Measurements from ENCODE around the gene ALKBH3. TPM values are rescaled to one million over a fixed set of nuclear protein-coding genes. Genes with fewer than 3 reads are reported as not detected.

The ALKBH3 gene
- total RNA-seq, 4 donors from 2014 or later, result 17.4 to 38.2 (median 24.6) TPM

DNA sequence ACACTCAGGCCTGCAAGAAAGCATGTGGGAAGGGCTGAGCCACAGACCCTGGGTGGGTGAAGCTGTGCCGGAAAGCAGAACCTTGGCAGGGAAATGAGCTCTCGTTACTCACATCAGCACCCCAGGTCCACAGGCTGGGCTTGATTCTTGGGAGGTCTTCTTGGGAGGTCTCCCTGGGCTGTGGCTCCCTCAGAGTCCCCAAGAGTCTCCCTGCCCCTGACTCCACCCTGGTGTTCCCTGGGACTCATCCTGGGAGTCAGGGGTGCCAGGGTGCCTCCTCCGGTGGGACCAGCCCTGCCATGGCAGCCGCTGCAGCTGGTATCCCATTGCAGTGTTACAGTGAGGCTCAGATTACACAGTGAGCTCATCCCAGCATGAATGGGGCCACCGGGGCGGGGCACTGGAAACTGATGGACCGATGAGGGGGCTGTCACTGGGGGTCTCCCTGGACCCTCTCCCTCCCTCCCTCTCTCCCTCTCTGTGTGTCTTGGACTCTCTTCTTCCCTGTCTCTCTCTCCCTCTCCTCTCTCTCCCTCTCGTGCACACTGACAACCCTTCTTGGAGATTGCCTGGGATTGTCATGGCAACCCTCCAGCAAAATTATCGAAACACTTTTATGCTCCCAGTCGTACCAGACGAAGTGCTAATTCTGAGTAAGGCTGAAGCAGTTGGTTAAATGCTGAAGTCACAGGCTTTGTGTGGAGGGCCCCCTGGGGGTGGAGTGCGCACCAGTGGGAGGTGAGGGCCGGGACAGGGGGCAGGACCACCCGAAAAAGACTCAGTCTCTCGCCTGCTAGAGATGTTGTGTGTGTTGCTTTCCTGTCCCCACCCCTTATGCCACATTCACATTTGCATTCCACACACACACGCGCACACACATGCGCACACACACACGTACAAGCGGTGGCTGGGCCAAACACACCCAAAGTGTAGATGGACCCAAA, 53.2 kb downstream of the ALKBH3 start:
- 54% methylated on average over 17 of the region's 20 CpGs for WGBS
- Histone ChIP-seq H3K27ac (replicated peaks in 1 of 4) (no peak overlapping the region), H3K27me3 (no peaks in the 10 kb centered on the region), H3K4me1 (peaks cover 0 to 29% (median 21%) of the 10 kb centered on the region in 4 donors), H3K4me3 (no peak overlapping the region), H3K9me3 (no peaks in the 10 kb centered on the region), H3K36me3 (no peaks in the 10 kb centered on the region)
- intact Hi-C loops (cut with DNase I), result no loop called here
- TF ChIP-seq POLR2AphosphoS5 (IDR thresholded peaks at IDR 0.05) (no peak), CTCF (IDR thresholded peaks at IDR 0.05) (no peak), POLR2A (IDR thresholded peaks at IDR 0.05; ENCODE audit: low read depth) (no peak), EP300 (IDR thresholded peaks at IDR 0.05) (no peak)
- DNase-seq (ENCODE audit: extremely low spot score), result no peak

GRCh38 chr11:43934601-43935423, 54.2 kb downstream of the ALKBH3 start:
- TF ChIP-seq EP300 (IDR thresholded peaks at IDR 0.05) (no peak), CTCF (IDR thresholded peaks at IDR 0.05) (no peak), POLR2AphosphoS5 (IDR thresholded peaks at IDR 0.05) (no peak), POLR2A (IDR thresholded peaks at IDR 0.05; ENCODE audit: low read depth) (no peak)

GRCh38 chr11:43935424-43935979, 54.9 kb downstream of the ALKBH3 start:
- no peaks in the 10 kb centered on the region for H3K27me3 ChIP-seq
- H3K4me3 ChIP-seq, result no peak overlapping the region
- intact Hi-C loops (cut with DNase I), result no loop called here
- peaks cover 0 to 29% (median 21%) of the 10 kb centered on the region in 4 donors for H3K4me1 ChIP-seq
- TF ChIP-seq EP300 (IDR thresholded peaks at IDR 0.05) (no peak), POLR2AphosphoS5 (IDR thresholded peaks at IDR 0.05) (no peak), CTCF (IDR thresholded peaks at IDR 0.05) (no peak), POLR2A (IDR thresholded peaks at IDR 0.05; ENCODE audit: low read depth) (no peak)
- H3K36me3 ChIP-seq, result no peaks in the 10 kb centered on the region
- WGBS, result 72% methylated on average over 7 of the region's 7 CpGs
- DNase-seq (ENCODE audit: extremely low spot score), result no peak
- H3K27ac ChIP-seq (replicated peaks in 1 of 4), result no peak overlapping the region
- H3K9me3 ChIP-seq, result no peaks in the 10 kb centered on the region

More at GRCh38 chr11:43934601-43935423, 54.2 kb downstream of the ALKBH3 start:
- intact Hi-C loops (cut with DNase I), result no loop called here
- Histone ChIP-seq H3K4me1 (peaks cover 0 to 29% (median 21%) of the 10 kb centered on the region in 4 donors), H3K27me3 (no peaks in the 10 kb centered on the region), H3K27ac (replicated peaks in 1 of 4) (no peak overlapping the region), H3K4me3 (no peak overlapping the region), H3K36me3 (no peaks in the 10 kb centered on the region), H3K9me3 (no peaks in the 10 kb centered on the region)
- DNase-seq (ENCODE audit: extremely low spot score), result no peak
- 83% methylated on average over 13 of the region's 14 CpGs for WGBS

DNA sequence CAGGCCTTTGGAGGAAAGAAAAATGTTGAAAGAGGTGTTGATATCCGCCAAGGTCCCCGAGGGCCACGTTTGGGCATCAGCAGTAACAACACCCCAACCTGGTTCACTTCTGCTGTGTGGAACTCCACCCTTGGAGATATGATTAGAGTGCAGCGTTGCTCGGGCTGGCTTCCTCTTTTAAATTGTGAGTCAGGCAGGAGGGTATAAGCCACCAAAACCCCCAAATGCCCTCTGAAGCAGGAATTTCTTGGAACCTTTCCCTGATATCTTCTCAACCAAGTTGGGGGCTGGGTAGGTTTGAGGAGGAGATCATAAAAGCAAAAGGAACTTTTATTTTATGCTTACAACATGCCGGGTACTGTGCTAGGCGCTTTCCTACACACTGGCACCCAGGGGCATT, 55.4 kb downstream of the ALKBH3 start:
- Histone ChIP-seq H3K4me1 (peaks cover 0 to 26% (median 21%) of the 10 kb centered on the region in 4 donors), H3K36me3 (no peaks in the 10 kb centered on the region), H3K4me3 (no peak overlapping the region), H3K27me3 (no peaks in the 10 kb centered on the region), H3K27ac (replicated peaks in 1 of 4) (no peak overlapping the region), H3K9me3 (no peaks in the 10 kb centered on the region)
- TF ChIP-seq POLR2AphosphoS5 (IDR thresholded peaks at IDR 0.05) (no peak), POLR2A (IDR thresholded peaks at IDR 0.05; ENCODE audit: low read depth) (no peak), EP300 (IDR thresholded peaks at IDR 0.05) (no peak), CTCF (IDR thresholded peaks at IDR 0.05) (no peak)
- WGBS, result 73% methylated on average over 7 of the region's 7 CpGs
- no peak for DNase-seq (ENCODE audit: extremely low spot score)
- intact Hi-C loops (cut with DNase I), result no loop called here

Data from esophagus muscularis mucosa (tissue), 4 donors.